ENCODE results near the gene ADGRF1.

GRCh38 chr6:46954837-46955451 lies 87.2 kb downstream of the ADGRF1 start:
- TF ChIP-seq CTCF (IDR thresholded peaks at IDR 0.05) = no peak
- no peak for TF ChIP-seq POLR2A (IDR thresholded peaks at IDR 0.05)
